GM12874 (cell line): ENCODE results near the gene CLEC4F.

Experiments used
- TF ChIP-seq, protein P1 (sequence below): IDR thresholded peaks from 2 replicates; pipeline ENCODE4 v1.5.1; 2011; ENCODE audit warnings: low read depth, mild to moderate bottlenecking, control low read depth, low read length, moderate library complexity; ENCODE audit not compliant: insufficient read depth

CLEC4F gene

DNA sequence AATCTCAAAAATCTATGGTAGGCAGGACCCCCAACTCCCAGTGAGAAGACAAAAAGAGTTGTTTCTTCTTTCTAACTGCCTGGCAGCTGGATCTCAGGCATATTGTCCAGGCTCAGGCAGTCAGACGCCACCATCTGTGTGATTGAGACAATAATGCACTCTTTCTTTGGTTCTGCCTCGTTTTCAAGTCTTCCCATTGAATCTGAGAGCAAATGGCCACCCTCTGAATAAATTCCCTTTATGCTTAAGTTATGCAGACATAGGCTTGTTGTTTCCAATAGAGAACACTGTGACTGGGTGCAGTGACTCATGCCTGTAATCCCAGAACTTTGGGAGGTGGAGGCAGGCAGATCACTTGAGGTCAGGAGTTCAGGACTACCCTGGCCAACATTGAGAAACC, 30.5 kb upstream of the CLEC4F start:
- TF ChIP-seq, protein P1, sequence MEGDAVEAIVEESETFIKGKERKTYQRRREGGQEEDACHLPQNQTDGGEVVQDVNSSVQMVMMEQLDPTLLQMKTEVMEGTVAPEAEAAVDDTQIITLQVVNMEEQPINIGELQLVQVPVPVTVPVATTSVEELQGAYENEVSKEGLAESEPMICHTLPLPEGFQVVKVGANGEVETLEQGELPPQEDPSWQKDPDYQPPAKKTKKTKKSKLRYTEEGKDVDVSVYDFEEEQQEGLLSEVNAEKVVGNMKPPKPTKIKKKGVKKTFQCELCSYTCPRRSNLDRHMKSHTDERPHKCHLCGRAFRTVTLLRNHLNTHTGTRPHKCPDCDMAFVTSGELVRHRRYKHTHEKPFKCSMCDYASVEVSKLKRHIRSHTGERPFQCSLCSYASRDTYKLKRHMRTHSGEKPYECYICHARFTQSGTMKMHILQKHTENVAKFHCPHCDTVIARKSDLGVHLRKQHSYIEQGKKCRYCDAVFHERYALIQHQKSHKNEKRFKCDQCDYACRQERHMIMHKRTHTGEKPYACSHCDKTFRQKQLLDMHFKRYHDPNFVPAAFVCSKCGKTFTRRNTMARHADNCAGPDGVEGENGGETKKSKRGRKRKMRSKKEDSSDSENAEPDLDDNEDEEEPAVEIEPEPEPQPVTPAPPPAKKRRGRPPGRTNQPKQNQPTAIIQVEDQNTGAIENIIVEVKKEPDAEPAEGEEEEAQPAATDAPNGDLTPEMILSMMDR, result no peak

DNA sequence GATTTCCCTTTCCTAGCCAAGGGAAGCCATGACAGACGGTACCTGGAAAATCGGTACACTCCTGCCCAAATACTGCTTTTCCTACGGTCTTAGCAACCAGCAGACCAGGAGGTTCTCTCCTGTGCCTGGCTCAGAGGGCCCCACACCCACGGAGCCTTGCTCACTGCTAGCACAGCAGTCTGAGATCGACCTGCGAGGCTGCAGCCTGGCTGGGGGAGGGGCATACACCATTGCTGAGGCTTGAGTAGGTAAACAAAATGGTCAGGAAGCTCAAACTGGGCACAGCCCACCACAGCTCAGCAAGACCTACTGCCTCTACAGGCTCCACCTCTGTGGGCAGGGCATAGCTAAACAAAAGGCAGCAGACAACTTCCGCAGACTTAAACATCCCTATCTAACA, 22.0 kb upstream of the CLEC4F start:
- TF ChIP-seq, protein P1, result no peak

DNA sequence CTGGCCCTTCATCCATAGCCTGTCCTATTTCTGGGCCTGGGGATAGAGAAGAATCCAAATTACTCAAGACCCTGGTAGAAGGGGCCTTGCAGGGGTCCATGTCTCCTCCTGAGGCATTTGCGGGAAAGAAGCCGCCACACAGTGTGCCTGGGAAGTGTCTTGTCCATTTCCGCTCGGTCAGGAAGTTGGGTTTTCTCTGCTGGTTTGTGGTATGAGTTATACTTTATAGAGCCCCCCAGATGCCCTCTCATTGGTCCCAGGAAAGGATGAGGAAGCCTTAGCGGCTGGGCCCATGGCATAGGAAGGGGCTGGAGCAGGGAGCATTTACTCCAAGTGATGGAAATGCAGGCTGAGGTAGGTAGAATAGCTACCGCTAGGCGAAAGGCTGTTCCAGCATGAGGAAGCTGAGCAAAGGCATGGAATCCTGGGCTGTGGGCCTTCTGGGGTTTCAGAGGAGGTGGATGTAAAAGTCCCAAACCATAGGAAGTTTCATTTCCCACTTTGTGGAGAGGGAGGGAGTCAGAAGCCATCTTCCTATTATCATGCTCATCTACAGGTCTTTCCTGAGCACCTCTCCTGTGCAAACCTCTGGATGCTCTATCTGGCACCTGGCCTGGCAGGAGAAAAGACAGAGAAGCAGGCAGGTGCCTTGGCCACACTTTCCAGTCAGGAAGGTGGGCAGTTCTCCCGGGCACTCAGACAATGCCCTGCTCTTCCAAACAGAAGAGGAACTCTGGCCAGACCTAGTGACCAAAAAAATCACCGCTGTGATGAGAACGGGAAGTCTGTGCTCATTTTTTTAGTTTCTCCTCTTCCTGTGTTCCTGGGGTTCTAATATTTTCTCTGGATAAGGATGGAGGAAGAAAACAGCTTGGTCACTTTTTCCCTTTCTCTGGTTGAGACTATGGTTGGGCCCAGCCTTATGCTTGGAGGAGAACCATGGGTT, 17.9 kb upstream of the CLEC4F start:
- TF ChIP-seq, protein P1, result no peak

DNA sequence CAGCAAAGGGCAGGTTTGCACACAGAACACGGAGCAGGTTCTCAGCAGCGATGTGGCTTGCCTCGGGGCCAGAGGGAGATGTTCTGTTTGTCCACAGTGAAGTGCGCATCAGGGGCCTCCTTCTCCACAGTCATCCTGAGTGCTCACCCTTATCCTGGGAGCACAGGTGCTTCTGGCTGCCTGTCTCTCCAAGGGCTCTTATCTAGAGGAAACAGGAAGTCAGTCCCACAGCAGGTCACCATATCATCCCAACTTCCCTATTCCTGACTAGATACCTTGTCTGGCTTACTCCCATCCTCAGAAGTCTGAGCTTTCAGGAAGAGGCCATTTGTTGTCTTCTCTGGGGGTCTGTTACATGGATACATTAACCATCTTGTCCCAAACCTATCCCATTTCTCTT, 15.2 kb upstream of the CLEC4F start, which contains the start of gene CD207:
Gene CD207, minus strand, starts transcription at position 174 of the 400 bp plus-strand sequence. Its CDS starts 40 bp downstream, at position 134.
- TF ChIP-seq, protein P1, result no peak

DNA sequence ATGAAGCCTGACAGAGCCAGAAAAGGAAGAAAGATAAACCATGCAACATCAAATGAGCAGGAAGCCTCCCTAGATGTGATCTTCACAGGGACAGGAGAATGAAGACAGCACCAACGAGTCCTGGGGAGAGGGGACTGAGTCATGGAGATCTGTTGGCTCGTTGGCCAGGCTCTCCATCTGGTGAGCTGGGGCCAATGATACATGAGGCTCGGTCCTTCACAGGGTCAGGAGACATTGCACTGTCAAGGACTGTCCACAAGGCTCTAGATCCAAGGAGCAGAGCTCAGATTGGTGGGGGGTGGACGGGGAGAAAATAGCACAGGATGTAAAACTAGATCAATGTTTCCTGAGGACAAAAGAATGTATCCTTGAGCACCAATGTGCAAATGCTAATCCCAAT, 14.5 kb upstream of the CLEC4F start:
- TF ChIP-seq, protein P1, result no peak

DNA sequence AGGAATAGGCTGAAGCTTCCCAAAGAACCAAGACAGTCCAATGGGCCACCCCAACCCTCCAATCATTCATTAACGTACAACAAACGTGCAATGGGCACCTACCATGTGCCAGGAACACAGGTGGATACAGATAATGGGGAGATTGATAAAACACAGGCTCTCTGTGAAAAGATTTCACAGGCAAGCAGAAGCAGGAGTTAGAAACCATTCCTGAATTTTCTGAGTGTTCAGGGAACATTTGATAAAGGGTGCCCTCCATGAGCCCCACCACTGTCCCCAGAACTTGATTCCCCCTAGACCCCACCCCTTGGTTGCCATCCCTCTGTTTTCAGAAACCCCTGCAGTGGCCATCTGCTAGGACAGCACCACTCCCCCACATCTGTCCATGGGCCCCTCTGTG, 13.7 kb upstream of the CLEC4F start:
- TF ChIP-seq, protein P1, result no peak

DNA sequence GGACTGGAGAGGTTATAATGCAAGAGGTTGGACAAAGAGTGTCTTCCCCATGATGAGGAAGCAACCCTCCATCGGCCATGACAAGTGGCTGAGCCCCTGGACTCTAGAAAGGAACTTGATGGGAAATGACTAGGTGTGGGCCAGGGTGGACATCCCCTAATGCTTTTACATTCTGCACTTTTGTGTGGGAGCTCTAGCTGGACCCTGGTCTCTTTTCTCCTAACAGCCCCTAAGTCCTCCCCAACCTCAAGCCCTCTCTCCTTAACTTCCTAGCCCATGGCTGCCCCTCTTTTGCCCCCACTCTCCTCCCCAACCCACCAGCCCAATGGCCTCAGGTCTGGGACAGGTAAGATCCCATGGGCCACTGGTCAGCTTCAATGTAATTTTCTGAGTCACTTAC, 12.8 kb upstream of the CLEC4F start:
- TF ChIP-seq, protein P1, result no peak
